GM21390 (cell line): ENCODE measurements around the gene OSTN.
"Not testable (repeated sequence)": the region's sequence is repeated elsewhere in the genome, so short reads cannot be mapped to it uniquely, and the experiment has no call there.

Experiments used
- ATAC-seq: cut with Tn5 transposase; IDR thresholded peaks from one replicate; pipeline ENCODE4 v1.9.1; 2021; ENCODE audit not compliant: unreplicated experiment

Gene OSTN

GRCh38 chr3:191263365-191263764 lies 64.3 kb downstream of the OSTN start:
- ATAC-seq: peak; percentile 87

- no peak for ATAC-seq
Measured at GRCh38 chr3:191263850-191264249, 64.8 kb downstream of the OSTN start.

GRCh38 chr3:191268737-191269136 lies 69.7 kb downstream of the OSTN start:
- no peak for ATAC-seq

GRCh38 chr3:191269289-191270085 lies 70.4 kb downstream of the OSTN start:
- ATAC-seq: peak; percentile 71

- not testable (repeated sequence) for ATAC-seq
Measured at GRCh38 chr3:191275244-191275643, 76.2 kb downstream of the OSTN start.

GRCh38 chr3:191275751-191276150 lies 76.7 kb downstream of the OSTN start:
- no peak for ATAC-seq

- ATAC-seq: no peak
Measured at GRCh38 chr3:191280111-191280510, 81.1 kb downstream of the OSTN start.

- no peak for ATAC-seq
Measured at GRCh38 chr3:191280882-191281281, 81.8 kb downstream of the OSTN start.

- no peak for ATAC-seq
Measured at GRCh38 chr3:191282251-191283185, 83.5 kb downstream of the OSTN start.

GRCh38 chr3:191283400-191283799 lies 84.4 kb downstream of the OSTN start:
- no peak for ATAC-seq

GRCh38 chr3:191290311-191291025 lies 91.4 kb downstream of the OSTN start:
- peak; percentile 80 for ATAC-seq

- no peak for ATAC-seq
Measured at GRCh38 chr3:191292243-191293015, 93.4 kb downstream of the OSTN start.

- ATAC-seq: no peak
Measured at GRCh38 chr3:191294291-191294690, 95.2 kb downstream of the OSTN start.

GRCh38 chr3:191296041-191296541 lies 97.0 kb downstream of the OSTN start:
- peak; percentile 80 for ATAC-seq

GRCh38 chr3:191298846-191299245 lies 99.8 kb downstream of the OSTN start:
- ATAC-seq: no peak

GRCh38 chr3:191300422-191300821 lies 101.4 kb downstream of the OSTN start:
- no peak for ATAC-seq

GRCh38 chr3:191301017-191301416 lies 102.0 kb downstream of the OSTN start:
- ATAC-seq: peak; percentile 71

GRCh38 chr3:191301782-191302411 lies 102.9 kb downstream of the OSTN start:
- no peak for ATAC-seq

- no peak for ATAC-seq
Measured at GRCh38 chr3:191302451-191302850, 103.4 kb downstream of the OSTN start.

GRCh38 chr3:191303596-191303995 lies 104.6 kb downstream of the OSTN start:
- ATAC-seq: no peak
